GM18502 (cell line): Measurements from ENCODE around the gene RAP1GAP2.

ENCODE experiments used
- ATAC-seq: cut with Tn5 transposase; IDR thresholded peaks from one replicate; pipeline ENCODE4 v1.9.1; 2021; ENCODE audit warnings: mild to moderate bottlenecking; ENCODE audit not compliant: unreplicated experiment, poor library complexity

Gene RAP1GAP2

DNA sequence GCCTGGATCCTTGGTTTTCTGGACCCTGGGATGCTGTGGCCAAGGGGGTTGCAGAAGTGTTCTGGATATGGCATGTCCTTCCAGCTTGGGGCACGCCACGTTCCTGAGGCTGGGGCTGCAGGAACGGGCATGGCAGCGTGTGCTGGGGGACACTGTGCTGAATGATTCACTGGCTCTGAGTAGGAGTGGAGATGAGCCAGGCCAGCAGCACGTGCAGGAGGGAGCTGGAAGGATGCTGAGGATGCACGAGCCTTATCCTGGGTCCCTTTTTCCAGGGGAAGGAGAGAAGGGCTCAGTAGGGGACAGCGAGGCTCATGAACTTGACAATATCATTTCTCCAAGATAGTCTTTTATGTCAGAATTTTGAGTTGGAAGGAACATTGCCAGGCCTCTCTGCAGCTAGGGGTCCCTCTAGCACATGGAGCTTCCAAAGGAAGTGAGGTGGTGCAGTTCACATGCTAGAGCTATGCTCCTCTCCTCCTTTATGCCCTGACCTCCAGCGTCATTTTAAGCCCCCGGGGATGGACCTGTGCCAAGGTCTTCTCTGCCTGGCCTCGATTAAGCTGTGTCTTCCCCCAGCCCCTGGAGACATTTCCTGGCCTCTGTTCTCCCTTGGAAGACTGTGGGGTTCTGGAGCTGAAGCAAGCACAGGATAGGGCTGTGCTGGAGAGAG is 141.2 kb downstream of the RAP1GAP2 start:
- no peak for ATAC-seq

DNA sequence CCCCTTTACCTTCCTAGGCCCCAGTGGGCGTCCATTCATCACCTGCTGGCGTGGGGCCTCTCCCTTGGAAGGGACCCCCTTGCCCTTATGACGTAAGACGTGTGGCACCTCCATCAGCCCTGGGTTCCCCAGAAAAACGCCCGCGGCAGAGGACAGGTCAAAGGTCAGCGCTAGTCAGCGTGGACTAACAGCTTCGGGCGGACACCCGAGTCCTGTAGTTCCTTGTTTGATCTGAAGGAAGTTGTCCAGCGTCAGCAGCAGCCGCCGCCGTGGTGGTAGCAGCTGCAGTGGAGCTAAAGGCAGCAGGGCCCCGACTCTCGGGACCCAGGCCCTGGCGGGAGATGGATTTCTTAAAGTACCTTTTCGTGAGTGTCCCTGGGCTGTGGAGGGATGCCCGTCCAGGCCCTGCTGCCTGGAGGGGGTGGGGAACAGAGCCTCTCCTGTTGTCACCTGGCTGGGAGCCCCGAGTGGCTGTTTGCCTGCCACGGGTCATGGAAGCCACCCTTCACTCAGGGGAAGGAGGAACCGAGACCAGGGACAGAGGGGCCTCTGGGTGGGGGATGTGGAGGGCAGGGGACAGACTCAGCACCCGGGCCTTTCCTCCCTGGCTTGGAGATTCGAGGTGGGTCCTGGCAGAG is 143.6 kb downstream of the RAP1GAP2 start:
- ATAC-seq: no peak

DNA sequence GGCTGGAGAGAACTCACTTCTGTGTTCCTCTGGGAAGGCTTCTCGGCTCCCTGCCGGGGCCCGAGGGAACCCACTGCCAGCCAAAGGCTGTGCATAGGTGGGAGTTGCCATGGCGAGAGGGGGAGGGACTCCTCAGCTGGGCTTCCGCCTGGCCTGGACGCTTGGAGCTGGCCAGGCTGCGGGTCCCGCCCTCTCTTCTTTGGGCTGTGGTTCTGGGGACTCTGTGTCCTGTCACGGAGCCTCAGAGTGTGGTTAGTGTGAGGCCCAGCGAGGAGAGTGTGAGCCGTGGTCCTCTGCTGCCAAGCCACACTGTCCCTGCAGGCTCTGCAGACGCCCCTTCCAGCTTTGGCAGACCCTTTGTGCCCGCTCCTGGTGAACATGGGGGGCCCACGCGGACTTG is 144.1 kb downstream of the RAP1GAP2 start:
- no peak for ATAC-seq

DNA sequence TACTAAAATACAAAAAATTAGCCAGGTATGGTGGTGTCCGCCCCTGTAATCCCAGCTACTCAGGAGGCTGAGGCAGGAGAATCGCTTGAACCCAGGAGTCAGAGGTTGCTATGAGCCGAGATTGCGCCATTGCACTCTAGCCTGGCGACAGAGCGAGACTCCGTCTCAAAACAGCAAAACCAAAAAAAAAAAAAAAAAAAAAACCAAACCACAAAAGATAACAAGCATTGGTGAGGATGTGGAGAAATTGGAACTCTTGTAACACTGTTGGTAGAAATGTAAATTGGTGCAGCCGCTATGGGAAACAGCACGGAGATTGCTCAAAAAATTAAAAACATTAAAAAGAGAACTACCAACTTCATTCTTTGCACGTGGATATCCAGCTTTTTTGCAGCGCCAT is 147.7 kb downstream of the RAP1GAP2 start:
- no peak for ATAC-seq

DNA sequence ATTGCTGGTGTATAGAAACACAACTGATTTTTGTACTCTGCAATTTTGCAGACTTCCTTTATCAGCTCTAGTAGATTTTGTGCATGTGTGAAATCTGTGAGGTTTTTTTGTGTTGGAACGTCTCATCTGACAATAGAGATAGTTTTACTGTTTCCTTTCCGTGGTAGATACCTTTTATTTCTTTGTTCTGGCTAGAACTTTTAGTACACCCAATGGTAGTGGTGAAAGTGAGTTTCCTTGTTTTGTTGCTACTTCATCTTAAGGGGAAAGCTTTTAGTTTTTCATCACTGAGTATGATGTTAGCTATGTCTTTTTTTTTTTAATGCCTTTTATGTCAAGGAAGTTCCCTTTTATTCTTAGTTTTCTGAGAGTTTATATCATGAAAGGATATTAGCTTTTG is 149.1 kb downstream of the RAP1GAP2 start:
- no peak for ATAC-seq

DNA sequence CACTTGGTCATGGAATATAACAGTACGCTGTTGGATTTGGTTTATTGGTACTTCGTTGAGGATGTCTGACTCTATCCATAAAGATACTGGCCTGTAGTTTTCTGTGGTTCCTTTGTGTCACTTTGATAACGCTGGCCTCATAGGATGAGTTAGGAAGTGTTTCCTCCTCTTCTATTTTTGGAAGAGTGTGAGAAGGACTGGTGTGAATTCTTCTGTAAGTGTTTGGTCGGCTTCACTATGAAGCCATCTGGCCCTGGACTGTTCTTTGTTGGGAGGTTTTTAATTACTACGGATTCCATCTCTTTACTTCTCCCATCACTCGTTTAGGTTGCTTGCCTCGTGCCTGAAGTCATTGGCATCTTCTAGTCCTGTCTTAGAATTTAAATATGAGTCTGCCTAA is 149.9 kb downstream of the RAP1GAP2 start:
- ATAC-seq: no peak

DNA sequence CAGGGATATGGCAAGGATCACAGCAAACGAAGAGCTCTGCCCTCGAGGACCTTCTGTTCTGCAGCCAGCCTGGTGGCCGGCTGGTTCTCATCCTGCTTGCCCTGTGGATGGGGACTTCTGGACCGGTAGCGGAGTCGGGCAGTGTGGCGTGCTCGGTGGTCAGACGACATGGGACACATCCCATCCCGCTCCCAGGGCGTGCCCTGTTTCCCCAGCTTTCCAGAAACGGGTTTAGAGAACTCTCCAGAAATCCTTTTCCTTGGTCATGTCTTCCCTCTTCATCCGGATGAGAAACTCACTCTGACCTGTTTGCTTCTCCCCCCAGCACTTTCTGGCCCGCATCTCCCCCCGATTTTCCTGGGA is 151.3 kb downstream of the RAP1GAP2 start:
- no peak for ATAC-seq

DNA sequence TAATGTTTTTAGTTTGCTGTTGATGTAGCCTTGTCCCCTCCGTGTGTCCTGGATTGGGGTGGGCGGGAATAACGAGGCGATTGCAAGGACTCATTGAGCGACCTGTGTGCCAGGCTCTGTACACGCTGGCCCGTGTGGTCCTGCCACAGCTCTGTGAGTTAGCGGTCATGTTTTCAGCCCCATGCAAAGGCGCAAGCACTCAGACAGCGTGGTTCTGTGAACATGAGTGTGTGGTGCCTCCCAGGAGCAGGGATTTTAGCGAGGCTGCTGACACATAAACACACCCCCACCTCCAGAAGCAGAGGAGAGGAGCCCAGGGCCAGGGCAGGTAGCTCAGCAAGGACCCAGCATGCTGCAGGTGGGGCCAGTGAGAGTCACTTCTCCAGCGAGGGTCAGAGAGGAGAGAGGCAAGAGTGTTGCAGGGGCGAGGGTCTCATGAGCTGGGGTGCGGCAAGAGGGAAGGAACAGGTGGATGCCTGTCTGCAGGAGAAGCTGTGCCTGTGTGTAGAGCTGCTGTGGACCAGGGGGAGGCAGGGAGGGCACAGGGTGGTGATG is 151.8 kb downstream of the RAP1GAP2 start:
- no peak for ATAC-seq

DNA sequence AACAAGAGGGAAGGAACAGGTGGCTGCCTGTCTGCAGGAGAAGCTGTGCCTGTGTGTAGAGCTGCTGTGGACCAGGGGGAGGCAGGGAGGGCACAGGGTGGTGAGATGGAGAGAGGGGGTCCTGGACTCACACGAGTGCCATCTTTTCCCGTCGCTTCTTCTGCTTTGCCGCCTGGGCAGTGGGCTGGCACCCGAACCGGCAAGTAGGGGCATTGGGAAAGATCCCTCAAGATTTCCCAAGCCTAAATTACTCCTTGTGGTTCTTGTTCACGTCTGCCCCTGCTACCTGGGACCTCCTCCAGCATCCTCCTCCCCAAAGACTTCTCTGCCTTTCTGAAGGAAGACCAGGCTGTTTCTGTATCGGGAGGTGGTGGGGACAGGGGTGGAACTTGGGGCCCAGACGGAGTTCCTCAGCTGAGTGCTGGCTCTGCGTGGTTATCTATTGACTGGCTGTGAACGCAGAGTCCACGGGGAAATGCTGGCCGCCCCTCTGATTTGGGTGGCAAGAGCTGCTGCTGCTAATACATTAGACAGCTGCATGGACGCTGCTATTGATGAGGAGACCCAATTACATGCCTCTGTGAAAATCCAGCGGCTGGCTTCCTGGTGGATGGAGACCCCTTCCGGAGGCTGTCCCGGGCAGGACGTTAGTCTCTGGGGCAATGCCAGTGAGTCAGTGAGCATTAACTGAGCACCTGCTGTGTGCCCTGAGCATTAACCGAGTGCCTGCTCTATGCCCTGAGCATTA is 152.7 kb downstream of the RAP1GAP2 start:
- no peak for ATAC-seq

DNA sequence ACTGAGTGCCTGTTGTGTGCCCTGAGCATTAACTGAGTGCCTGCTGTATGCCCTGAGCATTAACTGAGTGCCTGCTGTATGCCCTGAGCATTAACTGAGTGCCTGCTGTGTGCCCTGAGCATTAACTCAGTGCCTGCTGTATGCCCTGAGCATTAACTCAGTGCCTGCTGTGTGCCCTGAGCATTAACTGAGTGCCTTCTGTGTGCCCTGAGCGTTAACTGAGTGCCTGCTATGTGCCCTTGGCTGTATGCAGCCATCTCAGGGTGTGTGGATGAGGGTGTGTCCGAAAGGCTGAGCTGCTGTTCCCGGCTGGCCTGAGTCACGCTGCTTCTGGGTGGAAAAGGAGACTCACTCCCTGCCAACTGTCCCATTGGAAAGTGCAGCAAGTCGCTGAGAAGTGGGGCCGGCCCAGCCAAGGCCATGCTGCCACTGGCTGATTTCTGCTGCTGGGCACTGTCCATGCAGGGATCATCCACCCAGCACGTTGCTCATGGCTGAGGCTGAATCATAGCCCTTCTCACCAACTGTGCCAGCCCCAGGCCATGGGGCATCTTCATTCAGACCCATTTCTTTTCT is 153.3 kb downstream of the RAP1GAP2 start:
- ATAC-seq: no peak

DNA sequence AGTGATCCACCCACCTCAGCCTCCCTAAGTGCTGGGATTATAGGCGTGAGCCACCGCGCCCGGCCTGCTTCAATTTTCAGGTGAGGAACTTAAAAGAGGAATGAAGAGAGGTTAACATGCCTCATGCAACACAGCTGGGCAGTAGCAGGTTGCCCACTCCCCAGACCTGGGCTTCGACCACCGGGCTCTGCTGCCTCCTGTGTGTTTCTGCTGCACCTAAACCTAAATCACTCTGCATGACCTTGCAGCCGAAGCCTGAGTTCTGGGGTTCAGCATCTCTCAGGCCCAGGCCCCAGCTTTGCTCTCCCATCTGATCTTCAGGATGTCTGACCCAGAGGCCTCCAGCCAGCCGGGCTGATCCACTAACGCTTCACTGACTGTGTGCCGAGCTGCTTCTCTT is 154.6 kb downstream of the RAP1GAP2 start:
- no peak for ATAC-seq

DNA sequence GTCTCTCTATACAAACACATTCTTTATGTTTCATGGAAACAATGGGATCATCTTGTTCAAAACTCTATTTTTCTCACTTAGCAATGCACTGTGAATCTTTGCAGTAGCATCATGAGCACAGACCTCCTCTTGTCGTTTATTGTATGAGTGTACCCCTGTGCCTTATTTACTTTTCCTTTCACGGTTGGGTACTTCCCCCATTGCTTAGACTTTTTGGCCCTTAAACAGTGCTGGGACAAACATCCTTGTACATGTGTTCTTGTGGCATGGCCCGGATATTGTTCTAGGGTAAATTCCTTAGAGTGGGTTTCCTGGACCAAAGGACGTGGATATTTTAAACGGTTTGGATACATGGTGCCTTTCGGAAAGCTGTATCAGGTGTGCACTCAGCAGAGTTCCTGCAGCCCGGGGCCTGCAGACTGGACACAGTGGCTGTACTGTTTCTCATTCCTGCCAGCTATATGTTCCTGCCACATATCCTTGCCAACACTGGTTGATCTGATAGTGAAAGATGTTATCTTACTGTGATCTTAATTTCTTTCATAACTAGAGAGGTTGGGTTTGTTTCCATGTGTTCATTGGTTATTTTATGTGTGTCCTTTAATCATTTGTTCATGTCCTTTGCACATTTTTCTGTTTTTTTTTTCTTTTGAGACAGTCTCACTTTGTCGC is 156.1 kb downstream of the RAP1GAP2 start:
- ATAC-seq: no peak

DNA sequence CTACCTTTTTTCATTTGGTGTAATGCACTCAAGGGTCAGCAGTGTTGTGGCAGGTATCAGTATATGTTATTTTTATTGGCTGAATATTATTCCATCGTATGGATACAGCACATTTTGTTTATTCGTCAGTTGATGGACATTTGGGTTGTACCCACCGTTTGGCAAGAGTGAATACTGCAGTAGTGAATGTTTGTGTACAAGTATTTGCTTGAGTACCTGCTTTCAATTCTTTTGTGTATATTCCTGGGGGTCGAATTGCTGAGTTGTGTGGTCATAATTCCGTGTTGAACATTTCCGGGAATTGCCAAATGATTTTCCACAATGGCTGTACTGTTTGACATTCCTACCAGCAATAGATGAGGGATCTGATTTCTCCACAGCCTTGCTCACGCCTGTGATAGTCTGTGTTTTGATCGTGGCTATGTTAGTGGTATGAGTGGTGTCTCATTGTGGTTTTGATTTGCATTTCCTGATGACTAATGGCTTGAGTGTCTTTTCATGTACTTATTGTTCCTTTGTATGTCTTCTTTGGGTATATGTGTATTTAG is 158.7 kb downstream of the RAP1GAP2 start:
- no peak for ATAC-seq

DNA sequence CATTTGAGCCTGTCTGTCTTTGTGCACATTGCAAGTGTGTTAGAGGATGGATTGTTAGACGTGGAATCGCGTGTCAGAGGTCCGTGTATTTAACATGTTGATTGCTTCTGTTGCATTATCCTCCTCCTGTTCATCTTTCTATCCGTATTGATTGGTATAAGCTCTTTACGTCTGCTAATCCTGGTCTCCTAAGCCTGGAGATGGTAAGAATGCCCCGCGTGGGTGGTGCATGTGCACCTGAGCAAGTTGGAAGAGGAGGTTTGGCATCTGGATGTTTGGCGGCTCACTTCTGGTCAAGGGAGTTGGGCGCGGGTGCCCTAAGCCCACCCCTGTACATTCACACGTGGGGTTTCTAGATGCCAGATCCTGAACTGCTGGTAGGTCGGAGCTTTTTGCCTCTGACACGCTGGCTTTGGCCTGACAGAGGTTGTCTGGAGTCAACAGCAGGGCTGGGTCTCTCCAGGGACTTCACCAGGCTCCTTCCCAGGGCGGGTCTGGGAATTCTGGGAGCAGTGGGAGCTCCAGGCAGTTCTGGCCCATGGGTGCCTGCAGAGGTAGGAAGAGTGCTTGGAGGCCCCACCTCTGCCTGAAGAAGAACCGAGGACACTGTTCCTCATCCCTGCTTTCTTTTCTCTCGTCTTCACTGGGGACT is 159.8 kb downstream of the RAP1GAP2 start:
- no peak for ATAC-seq

DNA sequence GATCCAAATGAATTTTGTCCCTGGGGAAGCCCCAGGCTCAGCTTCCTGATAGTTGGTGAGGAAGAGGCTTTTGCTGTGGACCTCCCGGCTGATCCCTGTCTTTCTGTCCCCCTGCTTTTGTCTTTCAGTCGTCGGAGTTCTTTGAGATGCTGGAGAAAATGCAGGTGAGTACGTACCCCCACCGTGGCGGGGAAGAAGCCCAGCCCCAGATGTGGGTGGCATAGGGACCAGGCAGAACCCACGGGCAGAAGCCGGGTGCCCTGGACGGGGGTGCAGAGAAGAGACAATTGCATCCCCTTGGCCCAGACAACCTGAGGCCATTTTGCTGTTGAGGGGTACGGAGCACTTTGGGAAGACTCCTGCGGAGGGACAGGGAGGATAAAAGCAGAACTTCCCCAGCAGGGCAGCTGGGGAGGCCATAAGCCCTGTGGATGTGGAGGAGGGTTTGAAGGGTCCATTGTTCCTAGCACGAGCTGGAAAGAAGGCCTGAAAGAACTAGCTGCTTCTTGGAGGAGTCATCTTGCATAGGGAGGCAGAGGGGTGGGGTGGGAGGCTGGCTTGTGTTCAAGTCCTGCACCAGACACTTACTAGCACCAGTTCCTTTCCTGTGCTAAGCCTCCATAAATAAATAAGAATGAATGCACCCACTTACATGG is 161.5 kb downstream of the RAP1GAP2 start:
- no peak for ATAC-seq

DNA sequence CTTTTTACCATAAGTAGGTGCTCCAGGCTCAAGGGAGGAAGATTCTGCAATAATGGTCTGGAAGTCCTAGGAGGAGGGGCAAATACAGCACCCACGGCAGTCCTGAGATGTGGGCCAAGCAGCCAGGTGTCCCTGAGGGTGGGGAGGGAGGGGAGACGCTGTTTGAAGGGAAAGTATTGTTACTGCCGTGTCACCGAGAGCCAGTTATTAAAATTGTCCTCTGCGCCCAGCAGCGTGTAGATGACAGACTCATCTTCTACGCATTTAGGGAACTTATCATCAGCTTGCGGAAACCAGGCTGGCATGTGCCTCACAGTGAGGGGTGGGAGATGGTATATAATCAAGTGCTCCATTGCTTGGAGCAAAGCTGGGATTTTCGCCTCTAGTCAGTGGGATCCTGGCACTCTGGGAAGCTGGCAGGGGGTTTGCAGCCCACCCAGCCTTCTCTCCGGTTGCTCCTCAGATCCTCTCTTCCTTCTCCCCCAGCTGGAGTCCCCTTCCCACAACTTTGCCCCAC is 162.5 kb downstream of the RAP1GAP2 start:
- no peak for ATAC-seq

DNA sequence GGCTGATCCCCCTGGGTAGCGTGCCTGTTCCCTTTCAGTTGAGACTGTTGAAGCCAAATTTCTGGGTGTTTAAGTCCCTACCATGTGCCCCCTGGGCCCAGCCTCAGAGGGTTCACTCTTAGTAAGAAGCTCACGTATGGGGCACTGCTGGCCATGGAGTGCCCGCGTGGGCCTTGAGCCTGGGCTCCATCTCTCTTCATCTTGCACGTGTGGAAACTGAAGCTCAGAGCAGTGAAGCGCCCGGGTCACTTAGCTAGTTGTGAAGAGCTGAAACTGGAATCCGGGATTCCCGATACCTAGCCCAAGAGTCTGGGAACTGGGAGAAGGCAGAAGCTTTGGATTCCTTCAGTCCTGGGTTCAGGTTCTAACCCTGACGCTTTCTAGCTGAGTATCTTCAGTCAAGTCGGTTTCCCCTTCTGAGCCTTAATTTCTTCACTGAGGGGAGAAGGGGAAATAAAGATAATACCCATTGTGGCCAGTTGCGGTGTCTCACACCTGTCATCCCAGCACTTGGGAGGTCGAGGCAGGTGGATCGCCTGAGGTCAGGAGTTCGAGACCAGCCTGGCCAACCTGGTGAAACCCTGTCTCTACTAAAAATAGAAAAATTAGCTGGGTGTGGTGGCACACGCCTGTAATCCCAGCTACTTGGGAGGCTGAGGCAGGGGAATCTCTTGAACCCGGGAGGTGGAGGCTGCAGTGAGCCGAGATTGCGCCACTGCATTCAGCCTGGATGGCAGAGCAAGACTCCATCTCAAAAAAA is 163.3 kb downstream of the RAP1GAP2 start:
- no peak for ATAC-seq

DNA sequence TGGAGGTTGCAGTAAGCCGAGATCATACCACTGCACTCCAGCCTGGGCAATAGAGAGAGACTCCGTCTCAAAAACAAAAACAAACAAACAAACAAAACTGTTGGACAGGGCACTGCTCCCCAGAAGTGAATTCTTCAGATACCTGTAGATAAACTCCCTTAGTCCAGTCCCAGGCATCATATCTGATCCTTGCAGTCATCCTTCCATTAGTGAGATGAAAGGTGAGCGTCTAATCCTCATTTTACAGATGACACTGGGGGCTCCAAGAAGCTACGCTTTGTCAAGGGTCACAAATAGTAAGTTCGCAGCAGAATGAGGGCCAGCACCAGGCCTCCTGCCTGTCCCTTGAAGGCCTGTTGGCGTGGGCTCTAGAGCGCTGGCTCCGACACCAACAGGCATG is 165.2 kb downstream of the RAP1GAP2 start:
- no peak for ATAC-seq
